SIG-M5 treated with dmso at 0.1 percent for 504 hours (cell line): ENCODE measurements around the gene UXT.
"Not testable (repeated sequence)": the region's sequence is repeated elsewhere in the genome, so short reads cannot be mapped to it uniquely, and the experiment has no call there.

ENCODE experiments used
- DNase-seq: peaks from one replicate; lab custom pipeline; 2025; ENCODE audit not compliant: unreplicated experiment; lab: John Stamatoyannopoulos, UW

Gene UXT

DNA sequence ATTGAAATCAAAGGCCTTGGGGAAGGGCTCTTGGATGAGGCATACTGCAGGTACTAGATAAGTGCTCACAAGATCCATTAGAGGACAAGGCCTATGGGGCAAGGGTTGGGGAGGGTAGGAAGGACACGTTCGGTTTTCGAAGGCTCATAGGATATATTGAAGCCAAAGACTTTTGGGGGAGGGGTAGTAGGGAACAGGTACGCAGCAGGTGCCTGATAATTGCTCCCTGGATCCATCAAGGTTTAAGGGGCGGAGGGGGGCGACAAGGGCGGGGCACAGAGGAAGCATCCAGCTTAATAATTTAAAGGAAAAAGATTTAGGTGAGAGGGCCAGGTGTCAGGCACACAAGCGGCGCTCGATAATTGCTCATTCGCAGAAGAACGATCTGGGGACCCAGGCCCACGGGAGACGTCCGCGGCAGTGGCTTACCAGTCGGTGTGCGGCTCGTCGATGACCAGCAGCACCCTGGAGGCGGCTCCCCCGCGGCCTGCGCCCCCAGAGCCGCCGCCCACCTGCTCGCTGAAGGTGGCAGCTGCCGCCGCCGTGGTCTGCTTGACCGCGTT, 40.0 kb downstream of the UXT start:
- no peak for DNase-seq

GRCh38 chrX:47614618-47615017, 44.4 kb downstream of the UXT start:
- DNase-seq: no peak

DNA sequence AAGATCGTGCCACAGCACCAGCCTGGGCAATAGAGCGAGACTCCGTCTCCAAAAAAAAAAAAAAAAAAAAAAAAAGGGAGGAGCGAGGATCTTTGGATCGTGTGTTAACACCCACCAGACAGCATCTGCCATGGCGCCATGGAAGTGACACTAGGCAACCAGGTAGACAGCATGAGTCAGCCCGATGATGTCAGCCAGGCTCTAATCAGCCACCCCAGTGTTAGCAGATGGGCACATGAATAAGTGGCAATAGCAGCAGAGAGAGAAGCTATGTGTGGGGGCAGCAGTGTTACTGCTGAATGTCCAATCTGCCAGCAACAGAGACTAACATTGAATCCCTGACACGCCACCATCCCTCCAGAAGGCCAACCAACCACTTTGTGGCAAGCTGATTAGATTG, 45.9 kb downstream of the UXT start:
- DNase-seq: no peak

GRCh38 chrX:47612418-47612817, 46.6 kb downstream of the UXT start:
- no peak for DNase-seq

- DNase-seq: no peak
Measured at GRCh38 chrX:47611926-47612325, 47.1 kb downstream of the UXT start.

- no peak for DNase-seq
Measured at GRCh38 chrX:47611489-47611888, 47.5 kb downstream of the UXT start.

- DNase-seq: no peak
Measured at GRCh38 chrX:47610511-47610910, 48.5 kb downstream of the UXT start.

- DNase-seq: no peak
Measured at GRCh38 chrX:47608130-47608810, 50.7 kb downstream of the UXT start.

DNA sequence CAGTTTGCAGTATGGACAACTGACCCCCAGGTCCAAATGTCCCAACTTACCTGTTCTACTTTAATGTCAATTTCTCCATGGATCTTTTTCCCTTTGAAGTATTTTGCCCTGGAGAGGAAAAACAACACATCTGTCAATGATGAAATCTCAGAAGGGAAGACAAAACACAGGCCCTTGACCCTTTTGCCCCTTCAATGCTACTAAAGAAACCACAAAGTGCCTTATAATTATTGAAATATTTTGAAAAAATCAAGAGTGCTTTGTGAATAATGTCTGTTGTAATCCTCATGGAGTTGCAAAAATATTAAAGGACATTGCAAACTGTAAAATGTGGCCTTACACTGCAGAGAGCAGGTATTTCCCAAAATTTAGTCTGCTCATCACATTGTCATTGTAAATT, 51.9 kb downstream of the UXT start:
- no peak for DNase-seq

GRCh38 chrX:47605024-47605423, 54.0 kb downstream of the UXT start:
- DNase-seq: peak; percentile 35

GRCh38 chrX:47603125-47603524, 55.9 kb downstream of the UXT start:
- not testable (repeated sequence) for DNase-seq
